IMR-90 (cell line): ENCODE data around the gene MTM1. TPM values are rescaled to one million over a fixed set of nuclear protein-coding genes. Genes with fewer than 3 reads are reported as not detected.
A peak's percentile ranks its signal among the peaks of the same experiment; 100 is the strongest.

Source experiments
- ATAC-seq: fragments of 200-7000 bp; cut with Tn5 transposase; 2 replicates; pipeline ENCODE4 v1.9.1; 2020; ENCODE audit warnings: low read depth, mild to moderate bottlenecking, moderate library complexity
- Bru-seq: library from RNA; stranded (reverse); fragments of 400-500 nt; gene quantifications from one replicate; lab custom pipeline; 2021; lab: Mats Ljungman, UMichigan
- BruChase-seq, 2 experiments: library from RNA; stranded (reverse); fragments of 400-500 nt; gene quantifications; one replicate each; lab custom pipeline; 2021; lab: Mats Ljungman, UMichigan
- BruUV-seq: library from RNA; stranded (reverse); fragments of 400-500 nt; replicated peaks from 2 replicates; lab custom pipeline; 2021; lab: Mats Ljungman, UMichigan
- CTCF ChIA-PET: fragments of 300-600 bp; formaldehyde crosslinking; extraction: SDS; loops from one replicate; lab custom pipeline; 2021; ENCODE audit warnings: antibody characterized with exemption; lab: Yijun Ruan, JAX
- POLR2A ChIA-PET: fragments of 300-600 bp; sonication (Branson Sonifier 250); formaldehyde crosslinking; loops from one replicate; lab custom pipeline; 2022; ENCODE audit warnings: antibody characterized with exemption; ENCODE audit not compliant: unreplicated experiment; lab: Charles Lee
- DNase-seq: peaks from one replicate; pipeline ENCODE4 v3.0.0; 2013
- H2AFZ ChIP-seq: replicated peaks from 2 replicates; pipeline ENCODE3; 2013; ENCODE audit warnings: low read length, mild to moderate bottlenecking; ENCODE audit not compliant: poor library complexity
- H2AK5ac ChIP-seq: 2 replicates; pipeline ENCODE4 v1.6.1; 2013; ENCODE audit warnings: low read depth, low read length, inconsistent platforms
- H2AK9ac ChIP-seq: replicated peaks from 2 replicates; pipeline ENCODE3; 2013; ENCODE audit warnings: mild to moderate bottlenecking, low read depth, low read length, moderate library complexity; ENCODE audit not compliant: poor library complexity
- H2BK120ac ChIP-seq: 2 replicates; pipeline ENCODE4 v1.6.1; 2013; ENCODE audit warnings: low read depth, low read length, inconsistent platforms
- H2BK15ac ChIP-seq: 3 replicates; pipeline ENCODE4 v1.6.1; 2013; ENCODE audit warnings: low read depth, low read length, inconsistent platforms
- H2BK20ac ChIP-seq: 2 replicates; pipeline ENCODE4 v1.6.1; 2013; ENCODE audit warnings: low read depth, mild to moderate bottlenecking, inconsistent platforms, low read length, moderate library complexity
- H2BK5ac ChIP-seq: 2 replicates; pipeline ENCODE4 v1.6.1; 2013; ENCODE audit warnings: mild to moderate bottlenecking, low read depth, low read length, inconsistent platforms; ENCODE audit not compliant: poor library complexity, severe bottlenecking
- H3K14ac ChIP-seq: replicated peaks from 2 replicates; pipeline ENCODE4 v1.6.1; 2013; ENCODE audit warnings: low read depth, low read length, inconsistent platforms
- H3K18ac ChIP-seq: 2 replicates; pipeline ENCODE4 v1.6.1; 2013; ENCODE audit warnings: low read depth, low read length, control low read depth
- H3K23ac ChIP-seq: 2 replicates; pipeline ENCODE4 v1.6.1; 2013; ENCODE audit warnings: low read depth, low read length, inconsistent platforms
- H3K27ac ChIP-seq: 2 replicates; pipeline ENCODE4 v1.5.1; 2013; ENCODE audit warnings: mild to moderate bottlenecking, control low read depth, low read length; ENCODE audit not compliant: insufficient read depth
- H3K27me3 ChIP-seq: 2 replicates; pipeline ENCODE4 v1.6.1; 2013; ENCODE audit warnings: low read length; ENCODE audit not compliant: control insufficient read depth, insufficient read depth
- H3K36me3 ChIP-seq: 2 replicates; pipeline ENCODE4 v1.6.1; 2013; ENCODE audit warnings: low read length, mixed read lengths; ENCODE audit not compliant: control insufficient read depth, insufficient read depth
- H3K4ac ChIP-seq: 2 replicates; pipeline ENCODE4 v1.6.1; 2013; ENCODE audit warnings: low read depth, low read length, inconsistent platforms
- H3K4me1 ChIP-seq: 2 replicates; pipeline ENCODE4 v1.6.1; 2013; ENCODE audit warnings: low read length, mixed read lengths; ENCODE audit not compliant: control insufficient read depth, insufficient read depth
- H3K4me2 ChIP-seq: 2 replicates; pipeline ENCODE4 v1.6.1; 2013; ENCODE audit warnings: low read depth, mild to moderate bottlenecking, control low read depth, low read length, moderate library complexity
- H3K4me3 ChIP-seq: 2 replicates; pipeline ENCODE4 v1.5.1; 2013; ENCODE audit warnings: low read depth, mild to moderate bottlenecking, control low read depth, low read length, moderate library complexity; ENCODE audit not compliant: insufficient read depth
- H3K56ac ChIP-seq: 2 replicates; pipeline ENCODE4 v1.6.1; 2013; ENCODE audit warnings: low read length, inconsistent platforms; ENCODE audit not compliant: insufficient read depth; ENCODE audit errors: extremely low read depth
- H3K79me1 ChIP-seq, 2 experiments: 2 replicates each; pipeline ENCODE4 v1.6.1; 2013; ENCODE audit warnings: low read length in 2 of 2, inconsistent platforms in 1 of 2, low read depth in 1 of 2
- H3K9ac ChIP-seq: 2 replicates; pipeline ENCODE4 v1.6.1; 2013; ENCODE audit warnings: low read depth, low read length, control low read depth
- H3K9me1 ChIP-seq: 2 replicates; pipeline ENCODE4 v1.6.1; 2013; ENCODE audit warnings: low read length, inconsistent platforms; ENCODE audit not compliant: insufficient read depth
- H3K9me3 ChIP-seq: 2 replicates; pipeline ENCODE4 v1.6.1; 2013; ENCODE audit warnings: low read length; ENCODE audit not compliant: control insufficient read depth, insufficient read depth
- H4K20me1 ChIP-seq: 2 replicates; pipeline ENCODE4 v1.6.1; 2013; ENCODE audit warnings: low read length, inconsistent platforms; ENCODE audit not compliant: insufficient read depth
- H4K5ac ChIP-seq: 2 replicates; pipeline ENCODE4 v1.6.1; 2013; ENCODE audit warnings: mild to moderate bottlenecking, low read depth, low read length, control low read depth
- H4K8ac ChIP-seq, 2 experiments: 2 replicates each; pipeline ENCODE4 v1.6.1; 2013; ENCODE audit warnings: low read depth in 2 of 2, low read length in 2 of 2, control low read depth in 1 of 2, inconsistent platforms in 1 of 2
- H4K91ac ChIP-seq: 2 replicates; pipeline ENCODE4 v1.6.1; 2013; ENCODE audit warnings: low read depth, low read length, inconsistent platforms; ENCODE audit not compliant: insufficient read depth
- BHLHE40 ChIP-seq: fragments of 150-350 bp; IDR thresholded peaks from 2 replicates; pipeline ENCODE4 v1.6.1; 2016; ENCODE audit warnings: mild to moderate bottlenecking, low read depth, low read length
- CEBPB ChIP-seq: IDR thresholded peaks from 2 replicates; pipeline ENCODE4 v1.6.1; 2012; ENCODE audit warnings: low read depth, low read length, improper control_type of control experiment
- CHD1 ChIP-seq: IDR thresholded peaks from 2 replicates; pipeline ENCODE4 v1.6.1; 2012; ENCODE audit warnings: low read depth, low read length, improper control_type of control experiment
- ELK1 ChIP-seq: fragments of 150-350 bp; IDR thresholded peaks from 2 replicates; pipeline ENCODE4 v1.6.1; 2016; ENCODE audit warnings: low read depth, mild to moderate bottlenecking, low read length, moderate library complexity, borderline replicate concordance
- MAFK ChIP-seq: IDR thresholded peaks from 2 replicates; pipeline ENCODE4 v1.6.1; 2012; ENCODE audit warnings: low read depth, low read length, improper control_type of control experiment
- MAZ ChIP-seq: IDR thresholded peaks from 2 replicates; pipeline ENCODE4 v1.6.1; 2012; ENCODE audit warnings: low read depth, mild to moderate bottlenecking, low read length, improper control_type of control experiment, moderate library complexity, borderline replicate concordance
- MXI1 ChIP-seq: IDR thresholded peaks from 2 replicates; pipeline ENCODE4 v1.6.1; 2012; ENCODE audit warnings: low read depth, mild to moderate bottlenecking, low read length, moderate library complexity, borderline replicate concordance
- NFE2L2 ChIP-seq: fragments of 150-350 bp; IDR thresholded peaks from 2 replicates; pipeline ENCODE4 v1.6.1; 2016; ENCODE audit warnings: low read depth, mild to moderate bottlenecking, low read length
- POLR2A ChIP-seq: IDR thresholded peaks from 2 replicates; pipeline ENCODE4 v1.6.1; 2012; ENCODE audit warnings: mild to moderate bottlenecking, low read depth, low read length
- RAD21 ChIP-seq: IDR thresholded peaks from 2 replicates; pipeline ENCODE4 v1.6.1; 2012; ENCODE audit warnings: low read length, improper control_type of control experiment
- RCOR1 ChIP-seq: IDR thresholded peaks from 2 replicates; pipeline ENCODE4 v1.6.1; 2012; ENCODE audit warnings: mild to moderate bottlenecking, low read length, improper control_type of control experiment; ENCODE audit not compliant: insufficient replicate concordance
- RFX5 ChIP-seq: IDR thresholded peaks from 2 replicates; pipeline ENCODE4 v1.8.0; 2012; ENCODE audit warnings: low read depth, mild to moderate bottlenecking, low read length, moderate library complexity
- SMC3 ChIP-seq: fragments of 150-350 bp; IDR thresholded peaks from 2 replicates; pipeline ENCODE4 v1.6.1; 2016; ENCODE audit warnings: low read depth, mild to moderate bottlenecking, antibody characterized with exemption, low read length, moderate library complexity
- USF2 ChIP-seq: fragments of 150-350 bp; IDR thresholded peaks from 2 replicates; pipeline ENCODE4 v1.6.1; 2017; ENCODE audit warnings: mild to moderate bottlenecking, antibody characterized with exemption, low read length, low read depth
- WGBS, 2 experiments: methylation state at CpG; one replicate each; pipeline versions ENCODE4 v1.1.5 to v1.1.7; 2013; ENCODE audit warnings: missing lambda C conversion rate in 2 of 2; ENCODE audit not compliant: insufficient read length in 1 of 2; ENCODE audit errors: extremely low coverage in 2 of 2; 5-methylcytosine and 5-hydroxymethylcytosine counted together
- dilution Hi-C: fragments of 300-500 bp; cut with HindIII; formaldehyde crosslinking; loops from one replicate; pipeline ENCODE4 v1.14.3; 2018; ENCODE audit warnings: low sequenced_read_pairs; ENCODE audit not compliant: unreplicated experiment
- in situ Hi-C: fragments of 300-500 bp; cut with MboI; formaldehyde crosslinking; loops from 3 replicates; pipeline ENCODE4 v1.14.3; 2019; ENCODE audit warnings: low sequenced_read_pairs, inconsistent platforms, mixed read lengths
- intact Hi-C: fragments of 100-400 bp; cut with micrococcal nuclease; formaldehyde crosslinking; loops from 2 replicates; pipeline ENCODE4 v1.10.0; 2022
- long read RNA-seq: library from polyadenylated mRNA; unstranded; transcript quantifications from one replicate; pipeline ENCODE4 v2.0.0, GENCODE V29; 2021; ENCODE audit not compliant: unreplicated experiment
- polyA plus RNA-seq, 3 experiments: library from polyadenylated mRNA; depleted of rRNA; stranded (reverse); fragments of >200 nt; gene quantifications; 2 replicates each; pipeline ENCODE4 v1.2.3, GENCODE V29; 2012; ENCODE audit warnings: low replicate concordance in 1 of 3
- total RNA-seq: library from RNA; depleted of rRNA; stranded (reverse); fragments of >200 nt; gene quantifications from 2 replicates; pipeline ENCODE4 v1.2.3, GENCODE V29; 2012; rRNA removed

The MTM1 gene
- 5.6 and 8.3 TPM in 2 replicates for total RNA-seq
- 2.1 and 3.8 TPM in 2 replicates for polyA plus RNA-seq (2012; rRNA removed)
- polyA plus RNA-seq (2012; cell fraction: cytosol; rRNA removed), result 0.41 and 0.90 TPM in 2 replicates
- polyA plus RNA-seq (2012; cell fraction: nucleus; rRNA removed; ENCODE audit: low replicate concordance), result 0.52 and 3.9 TPM in 2 replicates
- Bru-seq, nascent RNA, result percentile 65 among the genes with signal in this experiment
- percentile 59 among the genes with signal in this experiment for BruChase-seq, experiment 1, labeled RNA remaining after a 6-hour chase
- BruChase-seq, experiment 2, labeled RNA remaining after a 2-hour chase, result percentile 65 among the genes with signal in this experiment
- long read RNA-seq, transcript MTM1-203 (15 exons, 3,593 nt), result major isoform, 10 of 15 reads
- long read RNA-seq, partial matches to known transcripts, result 2 of 15 reads
- long read RNA-seq, other reads (novel, unspliced or antisense), result 3 of 15 reads

- H3K4me1 ChIP-seq, result peaks cover 2% of the 10 kb centered on the region
- H2AFZ ChIP-seq, result peak within 1 kb of the TSS; percentile 92
- POLR2A ChIA-PET, result no interaction called here
- BruUV-seq, result no TSS peak
- H3K79me1 ChIP-seq, result peaks cover 8 to 30% of the 10 kb centered on the region in 2 experiments; a peak in 3 of 4 replicates
- no peak within 1 kb of the TSS for H2BK15ac ChIP-seq
- in situ Hi-C loops, result no loop called here
- H3K4me3 ChIP-seq, result peak within 1 kb of the TSS; percentile 92
- peak within 1 kb of the TSS; percentile 92 for H3K4me2 ChIP-seq
- H4K91ac ChIP-seq, result no peak within 1 kb of the TSS; the same call in 1 of the 2 replicates
- no peaks in the 10 kb centered on the region for H3K9me3 ChIP-seq
- peak within 1 kb of the TSS; percentile 52 for H3K4ac ChIP-seq
- 23% methylated on average over 40 of the region's 89 CpGs; no CpG with 5 or more reads in 1 of the 2 experiments for WGBS, 2 experiments
- no peaks in the 10 kb centered on the region for H3K36me3 ChIP-seq
- intact Hi-C loops, result loop anchor here (2.0 kb wide), 1 partner anchor 202 kb away; no protein-coding TSS in a partner anchor
- H2BK20ac ChIP-seq, result no peak within 1 kb of the TSS
- peak within 1 kb of the TSS; percentile 27; the same call in 1 of the 2 replicates for H3K18ac ChIP-seq
- peak within 1 kb of the TSS; percentile 37 for H2AK9ac ChIP-seq
- CTCF ChIA-PET, result no interaction called here
- no peaks in the 10 kb centered on the region; the same call in 1 of the 2 replicates for H3K27me3 ChIP-seq
- dilution Hi-C loops, result no loop called here
- H2BK5ac ChIP-seq, result peak within 1 kb of the TSS; percentile 47
- H3K56ac ChIP-seq, result peak within 1 kb of the TSS; percentile 65; the same call in 1 of the 2 replicates
- H2BK120ac ChIP-seq, result 0 out of 2 replicates have a peak within 1 kb of the TSS, but pooled peaks have one; percentile 20
- H3K14ac ChIP-seq, result peak within 1 kb of the TSS; percentile 37; the same call in 1 of the 2 replicates
- DNase-seq (peak; percentile 92), ATAC-seq (peak; percentile 96)
- peak within 1 kb of the TSS; percentile 65 for H3K27ac ChIP-seq
- H3K9ac ChIP-seq, result peak within 1 kb of the TSS; percentile 90
- peak within 1 kb of the TSS; percentile 55 for H4K5ac ChIP-seq
- H4K8ac ChIP-seq, result peak within 1 kb of the TSS; percentile 38 to 93
- no peak within 1 kb of the TSS for H2AK5ac ChIP-seq
- peak within 1 kb of the TSS; percentile 80 for H3K23ac ChIP-seq
- no peaks in the 10 kb centered on the region for H3K9me1 ChIP-seq
- no peaks in the 10 kb centered on the region for H4K20me1 ChIP-seq
- no peak for TF ChIP-seq RFX5
- no peak for TF ChIP-seq RAD21
- 0 out of 2 replicates have a peak, but pooled peaks have one; percentile 8 for TF ChIP-seq MXI1
- peak; percentile 96 for TF ChIP-seq USF2
- TF ChIP-seq POLR2A, result peak; percentile 53; the same call in 1 of the 2 replicates
- TF ChIP-seq NFE2L2, result no peak
- no peak for TF ChIP-seq CEBPB
- no peak for TF ChIP-seq MAFK
- TF ChIP-seq MAZ, result peak; percentile 90; the same call in 1 of the 2 replicates
- TF ChIP-seq RCOR1, result no peak
- TF ChIP-seq CHD1, result no peak
- no peak for TF ChIP-seq SMC3
- TF ChIP-seq ELK1, result no peak
- no peak for TF ChIP-seq BHLHE40
Observed at GRCh38 chrX:150568320-150569154, at the start of gene MTM1. TSS of gene MTM1 (plus strand) at chrX:150568621. CDS start at chrX:150592615, 23,994 bp downstream.
